CD8-positive, alpha-beta memory T cell (primary cell): ENCODE data around the gene GFRA1. TPM values are rescaled to one million over a fixed set of nuclear protein-coding genes. Genes with fewer than 3 reads are reported as not detected.
A peak's percentile ranks its signal among the peaks of the same experiment; 100 is the strongest.

ENCODE experiments used
- CTCF ChIA-PET: fragments of 350-600 bp; sonication (Branson Sonifier 250); formaldehyde crosslinking; loops from one replicate; lab custom pipeline; 2021; ENCODE audit warnings: antibody characterized with exemption; lab: Charles Lee
- POLR2A ChIA-PET: fragments of 350-600 bp; sonication (Branson Sonifier 250); formaldehyde crosslinking; loops from one replicate; lab custom pipeline; 2021; ENCODE audit warnings: antibody characterized with exemption; lab: Charles Lee
- DNase-seq, 5 donors: peaks; one replicate each; pipeline versions ENCODE4 v3.0.0 to v3.0.0-alpha.2; 2020 to 2022; ENCODE audit warnings: mixed read lengths in 1 of 5
- H3K27ac ChIP-seq: one replicate; pipeline ENCODE4 v1.7.0; 2013; ENCODE audit warnings: low read depth, mild to moderate bottlenecking, low read length, moderate library complexity
- H3K27me3 ChIP-seq: 2 replicates; pipeline ENCODE4 v1.7.0; 2013; ENCODE audit warnings: low read length, mild to moderate bottlenecking; ENCODE audit not compliant: insufficient read depth, poor library complexity, severe bottlenecking
- H3K36me3 ChIP-seq: 2 replicates; pipeline ENCODE4 v1.7.0; 2013; ENCODE audit warnings: mild to moderate bottlenecking, low read length, moderate library complexity; ENCODE audit not compliant: insufficient read depth
- H3K4me1 ChIP-seq: 2 replicates; pipeline ENCODE4 v1.7.0; 2013; ENCODE audit warnings: mild to moderate bottlenecking, low read length, moderate library complexity; ENCODE audit not compliant: insufficient read depth
- H3K4me3 ChIP-seq: 2 replicates; pipeline ENCODE4 v1.7.0; 2013; ENCODE audit warnings: mild to moderate bottlenecking, low read length
- H3K9me3 ChIP-seq: 2 replicates; pipeline ENCODE4 v1.7.0; 2013; ENCODE audit warnings: mild to moderate bottlenecking, low read length
- H3K27ac Mint-ChIP-seq, 8 donors: one replicate each; pipeline ENCODE4 v1.8.0; 2020 to 2021; ENCODE audit warnings: mixed read lengths in 8 of 8, mild to moderate bottlenecking in 6 of 8, inconsistent platforms in 3 of 8, moderate library complexity in 3 of 8
- H3K27me3 Mint-ChIP-seq, 2 donors: one replicate each; pipeline ENCODE4 v1.8.0; 2020 to 2021; ENCODE audit warnings: mixed read lengths in 2 of 2, mild to moderate bottlenecking in 1 of 2, moderate library complexity in 1 of 2
- H3K36me3 Mint-ChIP-seq, 3 donors: one replicate each; pipeline ENCODE4 v1.8.0; 2020 to 2021; ENCODE audit warnings: mixed read lengths in 3 of 3, inconsistent platforms in 1 of 3, mild to moderate bottlenecking in 1 of 3
- H3K4me1 Mint-ChIP-seq, 3 donors: one replicate each; pipeline ENCODE4 v1.8.0; 2020 to 2021; ENCODE audit warnings: mixed read lengths in 3 of 3, inconsistent platforms in 1 of 3, mild to moderate bottlenecking in 1 of 3
- H3K4me3 Mint-ChIP-seq, 7 donors: one replicate each; pipeline ENCODE4 v1.8.0; 2020 to 2021; ENCODE audit warnings: mixed read lengths in 7 of 7, mild to moderate bottlenecking in 6 of 7, moderate library complexity in 4 of 7, inconsistent platforms in 2 of 7
- H3K9me3 Mint-ChIP-seq, 5 donors: one replicate each; pipeline ENCODE4 v1.8.0; 2020 to 2022; ENCODE audit warnings: mixed read lengths in 5 of 5, mild to moderate bottlenecking in 3 of 5, moderate library complexity in 2 of 5, inconsistent platforms in 1 of 5
- polyA plus RNA-seq: library from polyadenylated mRNA; unstranded; fragments of 300-500 nt; fragmentation: Illumina TruSeq; gene quantifications from one replicate; pipeline ENCODE4 v1.2.3, GENCODE V29; 2021
- total RNA-seq, 2 experiments: library from RNA; stranded (reverse); gene quantifications; one replicate each; pipeline ENCODE4 v1.2.3, GENCODE V29; 2021

GFRA1 gene
- total and polyA plus RNA-seq, 3 experiments from 2014 or later = not detected

- Mint-ChIP-seq H3K36me3 (peaks cover 0 to 1% (median 0%) of the 10 kb centered on the region in 3 donors), H3K27ac (no peak overlapping the region), H3K4me3 (no peak overlapping the region), H3K27me3 (peaks cover 0 to 2% of the 10 kb centered on the region in 2 donors), H3K4me1 (no peaks in the 10 kb centered on the region), H3K9me3 (peaks cover 2 to 18% (median 6%) of the 10 kb centered on the region in 5 donors)
- Histone ChIP-seq H3K4me3 (no peak overlapping the region), H3K36me3 (no peaks in the 10 kb centered on the region), H3K4me1 (no peaks in the 10 kb centered on the region), H3K9me3 (no peaks in the 10 kb centered on the region), H3K27me3 (no peaks in the 10 kb centered on the region), H3K27ac (no peak overlapping the region)
- DNase-seq = no peak
- CTCF ChIA-PET = no interaction called here
- POLR2A ChIA-PET = no interaction called here
Observed at GRCh38 chr10:116300542-116300941, 27.5 kb upstream of the GFRA1 start.

GRCh38 chr10:116298586-116298985 is 25.6 kb upstream of the GFRA1 start:
- H3K4me1 ChIP-seq = no peaks in the 10 kb centered on the region
- Mint-ChIP-seq H3K9me3 (peaks cover 2 to 18% (median 6%) of the 10 kb centered on the region in 5 donors), H3K36me3 (peaks cover 0 to 1% (median 0%) of the 10 kb centered on the region in 3 donors), H3K4me1 (no peaks in the 10 kb centered on the region), H3K27me3 (peaks cover 0 to 2% of the 10 kb centered on the region in 2 donors), H3K27ac (no peak overlapping the region), H3K4me3 (no peak overlapping the region)
- DNase-seq = no peak
- H3K9me3 ChIP-seq = no peaks in the 10 kb centered on the region
- CTCF ChIA-PET = no interaction called here
- H3K36me3 ChIP-seq = no peaks in the 10 kb centered on the region
- no peak overlapping the region for H3K4me3 ChIP-seq
- POLR2A ChIA-PET = no interaction called here
- H3K27ac ChIP-seq = no peak overlapping the region
- no peaks in the 10 kb centered on the region for H3K27me3 ChIP-seq

- Mint-ChIP-seq H3K36me3 (peaks cover 0 to 1% (median 0%) of the 10 kb centered on the region in 3 donors), H3K9me3 (peaks cover 0 to 8% (median 0%) of the 10 kb centered on the region in 5 donors), H3K27ac (no peak overlapping the region), H3K4me3 (no peak overlapping the region), H3K4me1 (no peaks in the 10 kb centered on the region), H3K27me3 (peaks cover 0 to 2% of the 10 kb centered on the region in 2 donors)
- no peak overlapping the region for H3K27ac ChIP-seq
- H3K36me3 ChIP-seq = no peaks in the 10 kb centered on the region
- no peaks in the 10 kb centered on the region for H3K27me3 ChIP-seq
- no peaks in the 10 kb centered on the region for H3K9me3 ChIP-seq
- no peak for DNase-seq
- no peak overlapping the region for H3K4me3 ChIP-seq
- CTCF ChIA-PET = no interaction called here
- POLR2A ChIA-PET = no interaction called here
- no peaks in the 10 kb centered on the region for H3K4me1 ChIP-seq
Observed at GRCh38 chr10:116296291-116296721, 23.3 kb upstream of the GFRA1 start.

GRCh38 chr10:116292493-116292892 is 19.5 kb upstream of the GFRA1 start:
- ChIA-PET POLR2A (no interaction called here), CTCF (no interaction called here)
- Histone ChIP-seq H3K4me1 (no peaks in the 10 kb centered on the region), H3K27me3 (no peaks in the 10 kb centered on the region), H3K27ac (no peak overlapping the region), H3K36me3 (no peaks in the 10 kb centered on the region), H3K9me3 (no peaks in the 10 kb centered on the region), H3K4me3 (no peak overlapping the region)
- DNase-seq = no peak
- peaks cover 0 to 3% of the 10 kb centered on the region in 2 donors for H3K27me3 Mint-ChIP-seq
- no peak overlapping the region for H3K4me3 Mint-ChIP-seq
- no peaks in the 10 kb centered on the region for H3K4me1 Mint-ChIP-seq
- H3K9me3 Mint-ChIP-seq = peaks cover 0 to 14% (median 0%) of the 10 kb centered on the region in 5 donors
- H3K36me3 Mint-ChIP-seq = peaks cover 0 to 1% (median 0%) of the 10 kb centered on the region in 3 donors
- no peak overlapping the region for H3K27ac Mint-ChIP-seq

GRCh38 chr10:116289652-116290051 is 16.6 kb upstream of the GFRA1 start:
- H3K4me3 ChIP-seq = no peak overlapping the region
- no peaks in the 10 kb centered on the region for H3K27me3 ChIP-seq
- H3K36me3 ChIP-seq = no peaks in the 10 kb centered on the region
- H3K9me3 ChIP-seq = no peaks in the 10 kb centered on the region
- POLR2A ChIA-PET = no interaction called here
- no peaks in the 10 kb centered on the region for H3K36me3 Mint-ChIP-seq
- no peak overlapping the region for H3K27ac Mint-ChIP-seq
- peaks cover 0 to 1% of the 10 kb centered on the region in 2 donors for H3K27me3 Mint-ChIP-seq
- H3K4me3 Mint-ChIP-seq = no peak overlapping the region
- no peaks in the 10 kb centered on the region for H3K4me1 ChIP-seq
- no peak for DNase-seq
- no peak overlapping the region for H3K27ac ChIP-seq
- peaks cover 0 to 12% (median 0%) of the 10 kb centered on the region in 5 donors for H3K9me3 Mint-ChIP-seq
- CTCF ChIA-PET = no interaction called here
- no peaks in the 10 kb centered on the region for H3K4me1 Mint-ChIP-seq

- no peak overlapping the region for H3K4me3 Mint-ChIP-seq
- H3K9me3 ChIP-seq = no peaks in the 10 kb centered on the region
- CTCF ChIA-PET = no interaction called here
- H3K4me1 ChIP-seq = no peaks in the 10 kb centered on the region
- H3K27ac Mint-ChIP-seq = no peak overlapping the region
- no peak overlapping the region for H3K27ac ChIP-seq
- POLR2A ChIA-PET = no interaction called here
- peaks cover 0 to 1% of the 10 kb centered on the region in 2 donors for H3K27me3 Mint-ChIP-seq
- H3K36me3 ChIP-seq = no peaks in the 10 kb centered on the region
- no peak overlapping the region for H3K4me3 ChIP-seq
- DNase-seq = peak in 1 of 5 donors; percentile 11
- H3K4me1 Mint-ChIP-seq = no peaks in the 10 kb centered on the region
- H3K36me3 Mint-ChIP-seq = no peaks in the 10 kb centered on the region
- peaks cover 0 to 7% (median 0%) of the 10 kb centered on the region in 5 donors for H3K9me3 Mint-ChIP-seq
- H3K27me3 ChIP-seq = no peaks in the 10 kb centered on the region
Observed at GRCh38 chr10:116287906-116288501, 15.0 kb upstream of the GFRA1 start.

DNA sequence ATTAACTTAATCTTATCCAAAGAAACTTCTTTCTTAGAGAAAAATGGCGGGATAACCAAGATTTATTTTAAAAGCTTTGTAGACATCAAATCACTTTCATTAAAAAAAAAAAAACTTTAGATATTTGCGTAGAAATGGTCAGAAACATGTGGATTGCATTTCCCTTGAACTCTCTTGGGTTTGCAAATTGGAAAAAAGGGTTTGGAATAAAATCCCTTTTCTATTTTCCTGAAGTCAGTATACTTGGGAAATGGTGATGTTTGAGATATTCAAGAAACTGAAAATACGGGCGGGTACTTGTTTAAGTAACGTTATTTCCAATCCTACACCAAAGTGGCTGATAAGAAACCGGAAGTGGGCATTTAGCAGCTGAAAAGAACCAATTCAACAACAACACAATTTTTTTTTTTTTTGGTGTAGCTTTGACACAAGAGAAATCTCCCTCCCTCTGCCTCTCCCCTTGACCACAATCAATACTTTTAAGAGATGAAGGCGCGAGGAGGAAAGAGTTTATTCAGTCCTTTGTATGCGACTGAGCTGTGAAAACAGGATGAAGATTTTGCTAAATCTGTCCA is 13.7 kb upstream of the GFRA1 start:
- Histone ChIP-seq H3K9me3 (no peaks in the 10 kb centered on the region), H3K27me3 (no peaks in the 10 kb centered on the region), H3K4me1 (no peaks in the 10 kb centered on the region), H3K36me3 (no peaks in the 10 kb centered on the region), H3K27ac (no peak overlapping the region), H3K4me3 (no peak overlapping the region)
- Mint-ChIP-seq H3K27ac (no peak overlapping the region), H3K36me3 (no peaks in the 10 kb centered on the region), H3K9me3 (peaks cover 0 to 7% (median 2%) of the 10 kb centered on the region in 5 donors), H3K4me1 (no peaks in the 10 kb centered on the region), H3K27me3 (peaks cover 0 to 1% of the 10 kb centered on the region in 2 donors), H3K4me3 (no peak overlapping the region)
- no peak for DNase-seq
- POLR2A ChIA-PET = no interaction called here
- CTCF ChIA-PET = no interaction called here

DNA sequence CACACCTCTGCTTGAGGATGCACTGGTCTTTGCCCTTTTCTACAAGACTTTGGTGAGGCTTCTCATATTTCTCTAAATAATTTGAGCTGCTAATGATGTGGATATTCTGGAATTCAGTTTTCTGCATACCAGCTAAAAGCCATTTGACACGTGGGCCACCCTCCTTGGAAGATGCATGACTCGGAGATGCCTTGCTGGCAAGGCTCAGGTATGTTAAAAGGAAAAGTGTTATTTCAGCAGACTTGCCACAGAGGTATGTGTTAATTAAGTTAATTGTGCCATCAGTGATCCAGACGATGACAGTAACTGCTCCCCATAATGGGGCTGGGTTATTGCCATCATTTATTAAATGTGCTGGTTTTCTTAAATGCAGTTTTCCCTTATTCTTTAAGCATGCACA is 8.8 kb upstream of the GFRA1 start:
- H3K4me1 Mint-ChIP-seq = no peaks in the 10 kb centered on the region
- Histone ChIP-seq H3K4me3 (no peak overlapping the region), H3K27ac (no peak overlapping the region), H3K36me3 (no peaks in the 10 kb centered on the region), H3K4me1 (no peaks in the 10 kb centered on the region), H3K27me3 (no peaks in the 10 kb centered on the region), H3K9me3 (no peaks in the 10 kb centered on the region)
- H3K4me3 Mint-ChIP-seq = no peak overlapping the region
- H3K27me3 Mint-ChIP-seq = peaks cover 3 to 6% of the 10 kb centered on the region in 2 donors
- no peak overlapping the region for H3K27ac Mint-ChIP-seq
- ChIA-PET POLR2A (no interaction called here), CTCF (no interaction called here)
- peaks cover 0 to 7% (median 3%) of the 10 kb centered on the region in 5 donors for H3K9me3 Mint-ChIP-seq
- H3K36me3 Mint-ChIP-seq = no peaks in the 10 kb centered on the region
- no peak for DNase-seq
